GM12878 (cell line): ENCODE results near the gene CXXC1. TPM values are rescaled to one million over a fixed set of nuclear protein-coding genes. Genes with fewer than 3 reads are reported as not detected.

Source experiments
- ATAC-seq: fragments of 200-7000 bp; cut with Tn5 transposase; 3 replicates; pipeline ENCODE4 v1.9.1; 2020; ENCODE audit warnings: mild to moderate bottlenecking, moderate library complexity
- BruUV-seq: library from RNA; stranded (reverse); fragments of 400-500 nt; replicated peaks from 2 replicates; lab custom pipeline; 2021; lab: Mats Ljungman, UMichigan
- CTCF ChIA-PET: fragments of 300-600 bp; sonication (Branson Sonifier 250); formaldehyde crosslinking; extraction: SDS; loops from one replicate; lab custom pipeline; 2021; ENCODE audit warnings: inconsistent platforms; lab: Yijun Ruan, JAX
- POLR2A ChIA-PET: fragments of 350-600 bp; formaldehyde crosslinking; extraction: SDS; loops from one replicate; lab custom pipeline; 2021; ENCODE audit warnings: inconsistent platforms; lab: Charles Lee
- RAD21 ChIA-PET: fragments of 300-600 bp; sonication (Branson Sonifier 250); formaldehyde crosslinking; loops from one replicate; lab custom pipeline; 2023; ENCODE audit warnings: antibody characterized with exemption; ENCODE audit not compliant: unreplicated experiment; lab: Charles Lee
- SMC1A ChIA-PET: fragments of 300-600 bp; sonication (Branson Sonifier 250); formaldehyde crosslinking; loops from one replicate; lab custom pipeline; 2023; ENCODE audit not compliant: unreplicated experiment, uncharacterized antibody; lab: Charles Lee
- DNase-seq: peaks from one replicate; pipeline ENCODE4 v3.0.0-alpha.2; 2011; ENCODE audit warnings: low read depth, low spot score
- FAIRE-seq: peaks from 3 replicates; lab custom pipeline; 2011; peaks lifted over from hg19 to GRCh38; lab: Jason Lieb, UNC
- H2AFZ ChIP-seq: 2 replicates; pipeline ENCODE4 v1.6.0; 2011; ENCODE audit warnings: low read depth, low read length, control low read depth; ENCODE audit not compliant: control insufficient read depth
- H3K27ac ChIP-seq: 2 replicates; pipeline ENCODE4 v1.5.1; 2011; ENCODE audit warnings: control low read depth; ENCODE audit not compliant: control insufficient read depth, insufficient read depth
- H3K27me3 ChIP-seq, 2 experiments: replicated peaks in 1 of 2; 2 replicates each; pipeline versions ENCODE4 v1.6.0 to v1.6.1; 2011; ENCODE audit warnings: low read length in 1 of 2; ENCODE audit not compliant: control insufficient read depth in 2 of 2, insufficient read depth in 2 of 2
- H3K36me3 ChIP-seq, 2 experiments: 2 replicates each; pipeline ENCODE4 v1.5.1; 2011; ENCODE audit warnings: low read length in 1 of 2; ENCODE audit not compliant: control insufficient read depth in 2 of 2, insufficient read depth in 2 of 2
- H3K4me1 ChIP-seq: 2 replicates; pipeline ENCODE4 v1.6.1; 2011; ENCODE audit warnings: mild to moderate bottlenecking, low read length, moderate library complexity, mixed read lengths; ENCODE audit not compliant: control insufficient read depth, insufficient read depth
- H3K4me2 ChIP-seq: 2 replicates; pipeline ENCODE4 v1.6.0; 2011; ENCODE audit warnings: control low read depth; ENCODE audit not compliant: control insufficient read depth, insufficient read depth
- H3K4me3 ChIP-seq: fragments of 200-600 bp; sonication (generic); 2 replicates; pipeline ENCODE4 v1.5.1; 2016
- H3K79me2 ChIP-seq: 2 replicates; pipeline ENCODE4 v1.6.0; 2011; ENCODE audit warnings: low read length; ENCODE audit not compliant: control insufficient read depth, insufficient read depth
- H3K9ac ChIP-seq: 2 replicates; pipeline ENCODE4 v1.8.0; 2011; ENCODE audit warnings: low read length, control low read depth, mixed read lengths; ENCODE audit not compliant: control insufficient read depth, insufficient read depth
- H3K9me3 ChIP-seq: replicated peaks from 3 replicates; pipeline ENCODE4 v1.5.1; 2011; ENCODE audit warnings: mild to moderate bottlenecking, low read length; ENCODE audit not compliant: control insufficient read depth, insufficient read depth
- H4K20me1 ChIP-seq: 2 replicates; pipeline ENCODE4 v1.6.0; 2011; ENCODE audit not compliant: control insufficient read depth, insufficient read depth
- ELK1 ChIP-seq: IDR thresholded peaks from 2 replicates; pipeline ENCODE4 v1.6.1; 2012; ENCODE audit warnings: low read depth, low read length, improper control_type of control experiment
- IKZF1 ChIP-seq: fragments of 450-650 bp; conservative IDR thresholded peaks from 2 replicates; pipeline ENCODE4 v1.6.1; 2017; ENCODE audit warnings: antibody characterized with exemption, mild to moderate bottlenecking
- LARP7 ChIP-seq: fragments of 450-650 bp; IDR thresholded peaks from 2 replicates; pipeline ENCODE4 v1.6.1; 2017; ENCODE audit warnings: mild to moderate bottlenecking
- MYC ChIP-seq: IDR thresholded peaks from 2 replicates; pipeline ENCODE4 v1.6.1; 2011; ENCODE audit warnings: mild to moderate bottlenecking, low read length, moderate library complexity, inconsistent platforms; ENCODE audit not compliant: insufficient read depth, insufficient replicate concordance, insufficient read length, severe bottlenecking
- NFYB ChIP-seq: IDR thresholded peaks from 2 replicates; pipeline ENCODE4 v1.6.1; 2011; ENCODE audit warnings: low read depth, mild to moderate bottlenecking, low read length, improper control_type of control experiment, moderate library complexity; ENCODE audit not compliant: insufficient read depth
- POLR2A ChIP-seq: IDR thresholded peaks from 2 replicates; pipeline ENCODE4 v1.6.1; 2011; ENCODE audit warnings: low read depth, mild to moderate bottlenecking, low read length
- RELA ChIP-seq: fragments of 450-650 bp; IDR thresholded peaks from 2 replicates; pipeline ENCODE4 v1.8.0; 2014; ENCODE audit warnings: borderline replicate concordance; ENCODE audit not compliant: partially characterized antibody
- SIN3A ChIP-seq: IDR thresholded peaks from 2 replicates; pipeline ENCODE4 v1.6.1; 2012; ENCODE audit warnings: low read depth, low read length, improper control_type of control experiment
- SMAD5 ChIP-seq: IDR thresholded peaks from 2 replicates; pipeline ENCODE4 v1.6.1; 2016; ENCODE audit warnings: antibody characterized with exemption, low read depth
- SMARCA5 ChIP-seq: fragments of 450-650 bp; IDR thresholded peaks from 2 replicates; pipeline ENCODE4 v1.6.1; 2017; ENCODE audit warnings: mild to moderate bottlenecking
- SP1 ChIP-seq: IDR thresholded peaks from one replicate; pipeline ENCODE4 v1.6.1; 2011; ENCODE audit warnings: low read depth, low read length
- SPI1 ChIP-seq: IDR thresholded peaks from 2 replicates; pipeline ENCODE4 v1.6.1; 2011; ENCODE audit warnings: low read depth, mild to moderate bottlenecking, low read length, moderate library complexity, borderline replicate concordance; ENCODE audit not compliant: insufficient read depth
- SUPT20H ChIP-seq: IDR thresholded peaks from 2 replicates; pipeline ENCODE4 v1.6.1; 2011; ENCODE audit warnings: low read depth, mild to moderate bottlenecking, low read length, moderate library complexity, borderline replicate concordance; ENCODE audit not compliant: control insufficient read depth
- TCF12 ChIP-seq: IDR thresholded peaks from 2 replicates; pipeline ENCODE4 v1.6.1; 2011; ENCODE audit warnings: low read depth, mild to moderate bottlenecking, low read length
- YBX1 ChIP-seq: fragments of 450-650 bp; IDR thresholded peaks from 2 replicates; pipeline ENCODE4 v1.6.1; 2016; ENCODE audit warnings: antibody characterized with exemption
- ZBED1 ChIP-seq: IDR thresholded peaks from 2 replicates; pipeline ENCODE4 v1.6.1; 2016; ENCODE audit warnings: borderline replicate concordance
- ZNF687 ChIP-seq: fragments of 450-650 bp; IDR thresholded peaks from 2 replicates; pipeline ENCODE4 v1.6.1; 2017; ENCODE audit warnings: mild to moderate bottlenecking, moderate library complexity
- ZZZ3 ChIP-seq: IDR thresholded peaks from 2 replicates; pipeline ENCODE4 v1.6.1; 2011; ENCODE audit warnings: low read depth; ENCODE audit not compliant: control insufficient read depth, insufficient read length
- in situ Hi-C: fragments of 300-500 bp; cut with MboI; formaldehyde crosslinking; loops from 9 replicates; pipeline ENCODE4 v1.14.3; 2018; ENCODE audit warnings: mixed read lengths
- intact Hi-C: fragments of 100-400 bp; cut with micrococcal nuclease; formaldehyde crosslinking; loops from one replicate; pipeline ENCODE4 v1.14.2; 2022; ENCODE audit not compliant: unreplicated experiment
- polyA plus RNA-seq, 11 experiments: library from polyadenylated mRNA; depleted of rRNA in 4 of 11; unstranded in 6 of 11; stranded (reverse) in 5 of 11; fragments of >200 nt; fragmentation: Nextera tagmentation in 4 of 11; fragmentation: Illumina TruSeq in 1 of 11; extraction: Ambion mirVana in 4 of 11; extraction: Trizol in 1 of 11; gene quantifications; 1 replicate in 1 of 11; 2 replicates in 10 of 11; pipeline versions ENCODE4 v1.2.1 to v1.2.3, GENCODE V29; 2011 to 2016; ENCODE audit warnings: inconsistent platforms in 2 of 11, missing spikeins in 2 of 11, low read depth in 1 of 11
- total RNA-seq, 4 experiments: library from RNA; depleted of rRNA in 3 of 4; stranded (reverse); fragments of >200 nt in 3 of 4; fragmentation: Illumina TruSeq in 1 of 4; extraction: Trizol in 1 of 4; gene quantifications; 2 replicates each; pipeline versions ENCODE4 v1.2.1 to v1.2.3, GENCODE V29; 2013 to 2021

The CXXC1 gene
- total and polyA plus RNA-seq, 10 of the 15 experiments (the other 5 are each of a cell fraction or from before 2014, with no cell fraction given): 9.2 to 180 (median 93.8) TPM

- CTCF ChIA-PET: interaction anchor here (0.9 kb wide), 1 partner anchor 108 kb away, joined by 4 read pairs; no protein-coding TSS in a partner anchor
These were observed 37.9 kb downstream of the CXXC1 start for GRCh38 chr18:50249576-50249975.

GRCh38 chr18:50247561-50247960 lies 39.9 kb downstream of the CXXC1 start:
- H3K27ac ChIP-seq: no peak overlapping the region
- SMC1A ChIA-PET: no interaction called here
- no peak overlapping the region for H3K9ac ChIP-seq
- in situ Hi-C loops: no loop called here
- H3K27me3 ChIP-seq: no peaks in the 10 kb centered on the region
- intact Hi-C loops: no loop called here
- no peak for FAIRE-seq
- no peaks in the 10 kb centered on the region for H3K79me2 ChIP-seq
- no peaks in the 10 kb centered on the region; the same call in 2 of the 3 replicates for H3K9me3 ChIP-seq
- CTCF ChIA-PET: no interaction called here
- H3K36me3 ChIP-seq: no peaks in the 10 kb centered on the region
- H2AFZ ChIP-seq: no peak overlapping the region
- no peaks in the 10 kb centered on the region for H3K4me1 ChIP-seq
- no peak overlapping the region for H3K4me2 ChIP-seq
- no peak for DNase-seq
- RAD21 ChIA-PET: no interaction called here
- no TSS peak for BruUV-seq
- POLR2A ChIA-PET: no interaction called here
- ATAC-seq: no peak
- no peak overlapping the region for H3K4me3 ChIP-seq
- H4K20me1 ChIP-seq: no peaks in the 10 kb centered on the region
- TF ChIP-seq IKZF1 (no peak), LARP7 (no peak), SUPT20H (no peak), SIN3A (no peak), ZBED1 (no peak), ZNF687 (no peak), ZZZ3 (no peak), RELA (no peak)

More at GRCh38 chr18:50249576-50249975, 37.9 kb downstream of the CXXC1 start:
- no peak overlapping the region for H3K4me2 ChIP-seq
- SMC1A ChIA-PET: no interaction called here
- RAD21 ChIA-PET: no interaction called here
- DNase-seq (no peak), FAIRE-seq (no peak), ATAC-seq (no peak)
- no peaks in the 10 kb centered on the region for H4K20me1 ChIP-seq
- H3K9ac ChIP-seq: no peak overlapping the region
- POLR2A ChIA-PET: no interaction called here
- TF ChIP-seq SUPT20H (no peak), MYC (no peak), SP1 (no peak), SPI1 (no peak), SMARCA5 (no peak), POLR2A (no peak), TCF12 (no peak), IKZF1 (no peak), YBX1 (no peak), NFYB (no peak), ELK1 (no peak), SMAD5 (no peak)
- H3K9me3 ChIP-seq: no peaks in the 10 kb centered on the region
- no peaks in the 10 kb centered on the region for H3K79me2 ChIP-seq
- H3K4me1 ChIP-seq: no peaks in the 10 kb centered on the region
- no peak overlapping the region for H2AFZ ChIP-seq
- no peaks in the 10 kb centered on the region for H3K36me3 ChIP-seq
- H3K4me3 ChIP-seq: no peak overlapping the region
- H3K27ac ChIP-seq: no peak overlapping the region
- in situ Hi-C loops (no loop called here), intact Hi-C loops (no loop called here)
- no TSS peak for BruUV-seq
- no peaks in the 10 kb centered on the region for H3K27me3 ChIP-seq
